GM08714 (cell line): Measurements from ENCODE around the gene CACNG3.

Source experiments
- H3K4me3 ChIP-seq: fragments of 200-500 bp; sonication (Bioruptor generic); 2 replicates; pipeline ENCODE4 v1.5.1; 2014; ENCODE audit warnings: mild to moderate bottlenecking, low read length, inconsistent platforms
- ZNF274 ChIP-seq: IDR thresholded peaks from 2 replicates; pipeline ENCODE4 v1.6.1; 2012; ENCODE audit warnings: mild to moderate bottlenecking, low read depth, low read length

Gene CACNG3

DNA sequence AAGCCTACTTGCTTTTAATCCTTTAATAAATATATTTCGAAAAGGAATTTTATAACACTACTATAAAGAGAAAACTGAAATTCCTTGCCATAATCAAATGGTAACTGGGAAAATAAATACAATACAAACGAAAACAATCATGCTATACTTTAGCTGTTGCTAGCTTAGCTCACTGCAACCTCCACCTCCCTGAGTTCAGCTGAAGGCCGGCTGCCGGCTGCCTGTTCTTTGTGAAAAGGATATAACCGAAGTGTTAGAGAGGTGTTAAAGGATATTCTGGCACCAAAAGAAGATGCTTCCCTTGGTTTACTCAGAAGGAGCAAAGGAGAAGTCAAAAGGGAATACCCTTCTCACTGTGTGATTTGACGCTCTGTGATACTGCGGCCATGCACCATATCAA is 108.5 kb downstream of the CACNG3 start:
- TF ChIP-seq ZNF274, result no peak
- H3K4me3 ChIP-seq, result no peak overlapping the region

DNA sequence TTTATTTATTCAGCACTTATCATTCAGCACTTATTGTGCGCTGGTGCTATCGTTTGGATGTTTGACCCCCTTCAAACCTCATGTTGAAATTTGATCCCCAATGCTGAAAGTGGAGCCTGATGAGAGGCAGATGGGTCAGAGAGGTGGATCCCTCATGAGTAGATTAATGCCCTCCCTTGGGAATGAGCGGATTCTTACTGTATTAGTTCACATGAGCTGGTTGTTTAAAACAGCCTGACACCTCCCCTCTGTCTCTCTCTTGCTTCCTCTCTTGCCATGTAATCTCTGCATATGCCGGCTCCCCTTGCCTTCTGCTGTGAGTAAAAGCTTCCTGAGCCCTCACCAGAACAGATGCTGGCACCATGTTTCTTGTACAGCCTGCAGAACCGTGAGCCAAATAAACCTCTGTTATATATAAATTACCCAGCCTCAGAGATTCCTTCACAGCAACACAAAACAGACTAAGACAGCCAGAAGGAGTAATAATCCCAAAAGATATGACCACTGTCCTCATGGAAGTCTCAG is 111.1 kb downstream of the CACNG3 start:
- TF ChIP-seq ZNF274, result no peak
- H3K4me3 ChIP-seq, result no peak overlapping the region

DNA sequence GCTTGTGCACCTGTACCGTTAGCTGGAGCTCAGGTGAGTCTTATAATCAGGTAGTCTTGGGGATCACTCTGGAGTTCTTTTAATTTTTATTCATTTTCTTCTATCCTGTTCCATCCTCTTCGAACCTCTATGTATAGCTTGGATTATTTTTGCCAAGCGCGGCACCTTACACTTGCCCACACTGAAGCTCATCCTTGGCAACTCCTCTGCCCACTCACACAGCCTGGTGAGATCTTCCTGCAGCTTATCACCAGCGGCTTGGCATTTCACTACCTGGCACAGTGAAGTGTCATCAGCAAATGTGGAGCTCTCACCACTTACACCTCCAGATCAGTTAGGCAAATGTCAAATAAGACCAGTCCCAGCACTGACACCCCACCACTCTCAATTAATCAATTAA is 116.7 kb downstream of the CACNG3 start:
- no peak for TF ChIP-seq ZNF274
- no peak overlapping the region for H3K4me3 ChIP-seq

DNA sequence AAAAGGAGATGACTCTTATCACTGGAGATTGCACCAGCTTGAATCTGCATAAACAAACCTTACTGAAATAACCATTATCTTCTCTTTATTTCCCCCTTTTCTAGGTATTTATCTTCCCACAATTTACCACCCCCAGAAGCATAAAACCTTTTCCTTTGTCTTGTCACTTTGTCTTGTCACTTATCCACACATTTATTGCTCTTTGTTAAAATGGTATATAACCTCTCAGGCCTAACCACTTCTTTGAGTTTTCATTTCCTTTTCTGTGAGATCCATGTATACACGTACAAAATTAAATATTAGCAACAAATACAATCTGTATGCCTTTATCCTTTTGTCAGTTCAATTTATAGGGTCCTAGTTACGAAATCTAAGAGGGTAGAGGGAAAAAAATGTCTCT is 122.9 kb downstream of the CACNG3 start:
- no peak overlapping the region for H3K4me3 ChIP-seq
- no peak for TF ChIP-seq ZNF274

DNA sequence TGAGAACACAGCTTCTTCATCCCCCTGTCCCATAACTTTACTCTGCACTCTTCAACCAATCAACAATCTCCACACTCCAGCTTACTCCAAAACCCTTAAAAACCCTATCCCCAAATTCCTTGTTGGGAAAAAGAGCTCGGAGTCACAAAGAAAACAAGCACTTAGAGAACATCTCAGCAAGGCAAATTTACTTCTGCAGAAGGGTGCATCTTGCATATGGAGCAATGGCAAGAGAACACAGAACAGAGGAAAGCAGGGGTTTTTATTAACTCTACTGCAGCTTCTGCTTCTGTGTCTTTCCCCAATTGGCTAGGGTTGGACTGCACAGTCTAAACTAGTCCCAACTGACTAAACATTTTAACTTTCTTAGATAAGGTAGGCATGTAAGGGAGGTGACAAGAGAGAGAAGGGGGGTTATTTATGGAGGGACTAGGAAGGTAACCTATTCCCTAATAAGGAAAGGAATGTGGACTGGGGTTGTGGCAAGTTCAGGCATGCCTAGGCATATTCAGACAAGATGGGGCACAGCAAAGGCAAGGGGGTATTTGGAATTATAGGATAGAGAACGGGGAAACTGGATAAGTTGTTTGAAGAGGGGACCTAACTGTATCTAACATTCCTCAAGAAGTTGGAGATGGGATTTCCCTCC is 125.5 kb downstream of the CACNG3 start:
- no peak overlapping the region for H3K4me3 ChIP-seq
- no peak for TF ChIP-seq ZNF274

DNA sequence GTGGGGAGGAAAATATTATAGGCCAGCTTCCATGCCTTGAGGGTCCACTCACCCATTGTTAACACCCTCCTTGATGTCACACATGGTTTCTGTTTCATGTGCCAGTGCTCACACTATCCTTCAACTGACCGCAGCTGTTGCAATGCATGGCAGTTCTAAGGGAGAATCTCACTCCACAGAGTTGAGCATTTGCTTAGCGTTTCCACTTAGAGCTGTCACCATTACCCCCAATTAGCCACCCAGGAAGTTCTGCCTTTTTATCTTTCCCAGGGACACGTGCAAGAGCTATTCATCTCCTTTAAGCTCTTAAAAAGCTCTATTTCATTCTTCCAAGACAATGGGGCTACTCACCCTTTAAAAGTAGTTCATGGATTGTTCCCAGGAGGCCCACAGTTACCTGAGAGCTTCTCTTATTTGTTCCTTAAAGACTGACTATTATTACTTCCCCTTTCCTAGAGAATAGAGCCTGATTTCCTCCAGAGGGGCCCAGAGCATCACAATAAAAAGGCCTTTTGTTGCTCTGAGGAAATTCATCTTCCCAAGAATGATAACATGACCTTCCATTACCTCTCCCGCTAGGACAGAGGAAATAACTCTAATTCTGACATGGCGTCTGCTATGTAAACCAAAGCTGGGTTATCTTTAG is 126.8 kb downstream of the CACNG3 start:
- H3K4me3 ChIP-seq, result no peak overlapping the region
- no peak for TF ChIP-seq ZNF274

DNA sequence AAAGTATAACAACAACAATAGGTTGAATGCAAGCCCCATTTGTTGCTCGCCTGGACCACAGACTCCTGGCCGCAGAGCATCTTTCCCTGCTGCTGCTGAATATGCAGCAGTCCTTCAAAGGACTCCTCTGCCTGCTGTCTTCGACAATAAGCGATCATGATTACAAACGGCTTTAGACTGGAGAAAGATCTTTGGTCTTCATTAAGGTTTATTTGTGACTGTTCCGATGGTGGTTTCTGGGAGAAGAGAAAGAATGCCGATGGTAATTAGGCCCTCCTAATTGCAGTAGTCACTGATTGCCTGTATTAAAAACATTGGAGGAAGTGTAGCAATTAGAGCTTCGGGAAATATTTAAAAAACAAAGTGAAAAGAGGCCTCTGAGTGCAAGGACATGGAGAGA is 138.2 kb downstream of the CACNG3 start:
- no peak overlapping the region for H3K4me3 ChIP-seq
- no peak for TF ChIP-seq ZNF274

DNA sequence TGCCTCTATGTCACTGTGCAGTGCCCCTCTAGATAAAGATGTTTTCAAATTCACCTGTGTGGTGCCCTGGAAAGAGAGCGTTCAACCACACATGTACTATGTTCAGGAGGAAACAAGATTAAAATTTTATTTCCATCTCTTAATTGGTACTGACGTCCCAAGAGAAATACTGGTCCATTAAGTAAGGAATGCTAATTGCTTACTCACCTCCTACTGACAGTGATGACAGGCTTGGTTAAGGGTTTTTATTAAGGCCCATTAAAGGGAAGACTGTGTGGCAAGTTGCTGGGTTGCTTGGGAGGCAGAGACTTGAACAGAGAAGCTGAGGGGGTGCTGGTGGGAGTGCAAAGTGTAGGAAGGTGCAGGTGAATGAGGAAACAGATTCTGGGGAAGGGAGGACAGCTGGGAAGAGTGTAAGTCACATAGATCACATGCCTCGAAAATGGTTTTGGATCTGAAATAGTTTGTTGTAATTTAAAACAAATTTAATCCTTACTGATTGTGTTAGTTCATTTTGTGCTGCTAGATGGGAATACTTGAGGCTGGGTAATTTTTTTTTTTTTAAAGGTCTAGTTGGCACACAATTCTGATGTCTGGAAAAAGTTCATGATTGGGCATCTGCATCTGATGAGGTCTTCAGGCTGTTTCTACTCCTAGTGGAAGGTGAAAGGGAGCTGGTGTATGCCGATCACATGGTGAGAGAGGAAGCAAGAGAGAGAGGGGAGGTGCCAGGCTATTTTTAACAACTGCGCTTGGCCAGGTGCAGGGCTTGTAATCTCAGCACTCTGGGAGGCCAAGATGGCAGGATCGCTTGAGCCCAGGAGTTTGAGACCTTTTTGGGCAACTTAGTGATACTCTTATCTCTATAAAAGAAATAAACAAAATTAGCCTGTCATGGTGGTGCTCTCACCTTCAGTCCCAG is 140.5 kb downstream of the CACNG3 start:
- TF ChIP-seq ZNF274, result no peak
- no peak overlapping the region for H3K4me3 ChIP-seq

DNA sequence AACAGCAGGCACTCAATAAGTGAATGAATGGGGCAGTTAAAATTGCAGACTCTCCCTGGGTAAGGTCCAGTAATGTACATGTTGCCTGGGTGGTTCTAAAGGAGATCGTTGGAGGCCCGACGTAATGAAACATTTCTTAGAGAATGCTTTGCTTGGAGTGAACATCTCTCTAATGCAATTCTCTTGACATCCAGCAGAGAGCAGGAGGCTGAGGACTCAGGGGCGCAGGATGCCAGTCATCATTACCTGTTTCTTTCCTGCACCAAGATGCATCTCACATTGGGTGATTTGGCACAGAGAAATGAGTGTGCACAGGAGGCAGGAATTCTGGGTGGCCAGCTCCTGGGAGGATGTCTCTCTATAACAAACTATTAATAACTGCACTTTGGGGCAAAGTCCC is 152.9 kb downstream of the CACNG3 start:
- no peak overlapping the region for H3K4me3 ChIP-seq

More for the DNA sequence above, 152.9 kb downstream of the CACNG3 start:
- TF ChIP-seq ZNF274, result no peak
